Astrocyte of the spinal cord (primary cell): ENCODE data around the gene SPEM2.

Experiments used
- DNase-seq: peaks from one replicate; pipeline ENCODE4 v3.0.0; 2011; ENCODE audit warnings: low read depth, low spot score
- H3K4me3 ChIP-seq: 2 replicates; pipeline ENCODE4 v1.5.1; 2011; ENCODE audit warnings: low read depth, mild to moderate bottlenecking, low read length, moderate library complexity
- in situ Hi-C: cut with HindIII; loops from 2 replicates; pipeline ENCODE4 v1.10.0; 2017; ENCODE audit warnings: low sequenced_read_pairs
- TF ChIP-seq, protein P1 (sequence below): IDR thresholded peaks from 2 replicates; pipeline ENCODE4 v1.5.1; 2012; ENCODE audit warnings: low read depth, mild to moderate bottlenecking, low read length, inconsistent platforms

The SPEM2 gene

DNA sequence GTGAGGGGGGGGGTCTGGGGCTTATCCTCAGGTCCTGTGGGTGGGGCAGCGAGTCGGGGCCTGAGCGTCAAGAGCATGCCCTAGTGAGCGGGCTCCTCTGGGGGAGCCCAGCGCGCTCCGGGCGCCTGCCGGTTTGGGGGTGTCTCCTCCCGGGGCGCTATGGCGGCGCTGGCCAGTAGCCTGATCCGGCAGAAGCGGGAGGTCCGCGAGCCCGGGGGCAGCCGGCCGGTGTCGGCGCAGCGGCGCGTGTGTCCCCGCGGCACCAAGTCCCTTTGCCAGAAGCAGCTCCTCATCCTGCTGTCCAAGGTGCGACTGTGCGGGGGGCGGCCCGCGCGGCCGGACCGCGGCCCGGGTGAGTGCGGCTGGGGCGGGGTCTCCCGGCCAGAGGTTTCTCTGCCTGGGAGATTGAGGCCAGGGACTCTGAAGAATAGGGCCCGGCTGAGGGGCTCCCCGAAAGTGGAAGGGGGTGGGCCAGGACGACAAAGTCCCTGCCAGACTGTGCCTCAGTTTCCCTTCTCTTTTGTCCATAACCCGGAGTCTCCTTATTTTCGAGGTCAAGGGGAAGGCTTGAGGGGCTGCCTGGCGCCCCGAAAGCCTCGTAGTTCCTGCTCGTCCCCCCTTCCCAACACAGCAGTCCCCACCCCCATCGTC lies 14.2 kb downstream of the SPEM2 start, which contains the start of gene FGF11:
Gene FGF11, plus strand, starts transcription at position 51 of the 651 bp plus-strand sequence. Its CDS starts 109 bp downstream, at position 160.
- in situ Hi-C loops = no loop called here
- peak within 1 kb of the TSS; percentile 39 for H3K4me3 ChIP-seq
- DNase-seq = no peak
- TF ChIP-seq, protein P1, sequence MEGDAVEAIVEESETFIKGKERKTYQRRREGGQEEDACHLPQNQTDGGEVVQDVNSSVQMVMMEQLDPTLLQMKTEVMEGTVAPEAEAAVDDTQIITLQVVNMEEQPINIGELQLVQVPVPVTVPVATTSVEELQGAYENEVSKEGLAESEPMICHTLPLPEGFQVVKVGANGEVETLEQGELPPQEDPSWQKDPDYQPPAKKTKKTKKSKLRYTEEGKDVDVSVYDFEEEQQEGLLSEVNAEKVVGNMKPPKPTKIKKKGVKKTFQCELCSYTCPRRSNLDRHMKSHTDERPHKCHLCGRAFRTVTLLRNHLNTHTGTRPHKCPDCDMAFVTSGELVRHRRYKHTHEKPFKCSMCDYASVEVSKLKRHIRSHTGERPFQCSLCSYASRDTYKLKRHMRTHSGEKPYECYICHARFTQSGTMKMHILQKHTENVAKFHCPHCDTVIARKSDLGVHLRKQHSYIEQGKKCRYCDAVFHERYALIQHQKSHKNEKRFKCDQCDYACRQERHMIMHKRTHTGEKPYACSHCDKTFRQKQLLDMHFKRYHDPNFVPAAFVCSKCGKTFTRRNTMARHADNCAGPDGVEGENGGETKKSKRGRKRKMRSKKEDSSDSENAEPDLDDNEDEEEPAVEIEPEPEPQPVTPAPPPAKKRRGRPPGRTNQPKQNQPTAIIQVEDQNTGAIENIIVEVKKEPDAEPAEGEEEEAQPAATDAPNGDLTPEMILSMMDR = no peak

DNA sequence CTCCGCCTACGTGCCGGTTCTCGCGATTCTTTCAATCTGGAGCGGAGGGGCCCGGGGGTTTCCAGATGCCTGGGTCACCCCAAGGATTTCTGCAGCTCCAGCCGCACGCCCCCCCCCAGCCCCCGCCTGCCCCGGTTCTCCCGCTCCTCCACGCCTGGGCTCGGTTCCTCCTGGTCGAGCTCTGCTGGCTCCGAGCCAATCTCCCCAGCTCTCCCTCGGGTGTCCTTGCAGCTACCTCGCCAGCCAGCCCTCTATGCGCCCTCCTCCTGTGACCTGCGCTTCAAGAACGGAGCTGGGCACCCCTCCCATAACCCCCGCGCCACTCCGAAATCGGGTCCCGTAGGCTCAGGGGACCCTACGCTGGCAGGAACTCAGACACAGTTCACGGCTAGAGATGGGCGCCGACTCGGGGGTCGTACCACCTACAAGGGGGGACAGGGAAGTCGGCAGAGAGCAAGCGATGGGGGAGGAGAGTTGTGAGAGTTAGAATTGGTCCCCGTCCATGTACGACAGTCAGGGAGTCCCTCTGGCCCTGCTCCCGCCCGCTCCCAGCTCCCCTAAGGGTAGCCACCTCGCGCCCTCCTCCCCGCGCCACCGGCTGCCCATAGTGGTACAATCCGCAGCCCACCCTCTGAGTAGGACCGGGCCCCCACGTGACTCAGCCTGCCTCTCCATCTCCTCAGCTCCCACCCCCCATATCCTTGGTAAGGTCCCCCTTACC lies 14.9 kb downstream of the SPEM2 start:
- DNase-seq = peak; percentile 6
- H3K4me3 ChIP-seq = peak overlapping the region; percentile 39
- TF ChIP-seq, protein P1 = no peak
- in situ Hi-C loops = no loop called here

DNA sequence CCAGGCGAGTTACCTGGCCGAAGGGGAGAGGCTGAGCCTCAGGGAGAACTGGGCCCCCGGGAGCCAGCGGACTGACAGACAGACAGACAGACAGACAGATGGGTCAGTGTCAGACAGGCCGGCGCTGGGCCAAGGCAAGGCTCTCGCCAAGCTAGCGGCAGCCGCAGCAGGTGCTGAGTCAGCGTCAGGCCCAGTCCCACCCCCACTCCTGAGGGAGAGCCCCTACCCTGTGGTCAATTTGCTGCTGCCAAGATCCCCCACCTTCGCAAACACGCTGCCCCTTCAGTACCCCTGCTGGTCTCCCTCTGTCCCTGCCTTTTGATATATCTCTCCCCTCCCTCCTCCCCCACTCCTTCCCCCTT lies 15.4 kb downstream of the SPEM2 start:
- TF ChIP-seq, protein P1 = no peak
- in situ Hi-C loops = no loop called here

DNA sequence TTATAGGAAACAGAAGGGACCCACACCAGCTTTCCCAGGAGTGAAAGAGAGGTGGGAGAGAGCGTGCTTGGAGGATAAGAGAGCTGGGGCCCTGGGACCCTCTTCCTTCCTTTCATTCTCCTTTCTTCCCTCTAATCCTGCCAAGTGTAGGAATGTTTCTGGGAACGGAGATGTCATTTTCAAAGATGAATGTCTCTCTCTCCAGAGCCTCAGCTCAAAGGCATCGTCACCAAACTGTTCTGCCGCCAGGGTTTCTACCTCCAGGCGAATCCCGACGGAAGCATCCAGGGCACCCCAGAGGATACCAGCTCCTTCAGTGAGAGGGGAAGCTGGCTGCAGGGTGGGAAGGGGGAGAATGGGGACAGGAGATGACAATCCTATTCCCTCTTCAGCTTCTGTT lies 15.8 kb downstream of the SPEM2 start:
- in situ Hi-C loops = no loop called here
- no peak for DNase-seq
- TF ChIP-seq, protein P1 = no peak
- no peak overlapping the region for H3K4me3 ChIP-seq

More for the DNA sequence above, 15.4 kb downstream of the SPEM2 start:
- peak overlapping the region; percentile 39 for H3K4me3 ChIP-seq
- DNase-seq = peak; percentile 29

DNA sequence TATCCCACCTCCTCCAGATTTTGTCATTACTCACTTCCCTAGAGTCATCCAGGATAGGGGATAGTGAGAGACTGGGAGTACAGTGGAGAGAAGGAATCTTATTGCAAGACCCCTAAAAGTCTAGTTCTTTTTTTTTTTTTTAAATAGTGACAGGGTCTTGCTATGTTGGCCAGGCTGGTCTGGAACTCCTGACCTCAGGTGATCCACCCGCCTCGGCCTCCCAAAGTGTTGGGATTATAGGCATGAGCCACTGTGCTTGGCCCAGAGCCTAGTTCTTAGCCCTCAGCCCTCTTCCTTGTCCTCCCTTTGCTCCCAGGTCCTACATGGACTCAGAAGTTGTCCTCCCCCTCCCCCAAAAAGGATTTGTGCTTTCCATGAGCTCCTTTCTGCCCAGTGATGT lies 16.7 kb downstream of the SPEM2 start:
- in situ Hi-C loops = no loop called here
- no peak for DNase-seq
- TF ChIP-seq, protein P1 = no peak
- no peak overlapping the region for H3K4me3 ChIP-seq

DNA sequence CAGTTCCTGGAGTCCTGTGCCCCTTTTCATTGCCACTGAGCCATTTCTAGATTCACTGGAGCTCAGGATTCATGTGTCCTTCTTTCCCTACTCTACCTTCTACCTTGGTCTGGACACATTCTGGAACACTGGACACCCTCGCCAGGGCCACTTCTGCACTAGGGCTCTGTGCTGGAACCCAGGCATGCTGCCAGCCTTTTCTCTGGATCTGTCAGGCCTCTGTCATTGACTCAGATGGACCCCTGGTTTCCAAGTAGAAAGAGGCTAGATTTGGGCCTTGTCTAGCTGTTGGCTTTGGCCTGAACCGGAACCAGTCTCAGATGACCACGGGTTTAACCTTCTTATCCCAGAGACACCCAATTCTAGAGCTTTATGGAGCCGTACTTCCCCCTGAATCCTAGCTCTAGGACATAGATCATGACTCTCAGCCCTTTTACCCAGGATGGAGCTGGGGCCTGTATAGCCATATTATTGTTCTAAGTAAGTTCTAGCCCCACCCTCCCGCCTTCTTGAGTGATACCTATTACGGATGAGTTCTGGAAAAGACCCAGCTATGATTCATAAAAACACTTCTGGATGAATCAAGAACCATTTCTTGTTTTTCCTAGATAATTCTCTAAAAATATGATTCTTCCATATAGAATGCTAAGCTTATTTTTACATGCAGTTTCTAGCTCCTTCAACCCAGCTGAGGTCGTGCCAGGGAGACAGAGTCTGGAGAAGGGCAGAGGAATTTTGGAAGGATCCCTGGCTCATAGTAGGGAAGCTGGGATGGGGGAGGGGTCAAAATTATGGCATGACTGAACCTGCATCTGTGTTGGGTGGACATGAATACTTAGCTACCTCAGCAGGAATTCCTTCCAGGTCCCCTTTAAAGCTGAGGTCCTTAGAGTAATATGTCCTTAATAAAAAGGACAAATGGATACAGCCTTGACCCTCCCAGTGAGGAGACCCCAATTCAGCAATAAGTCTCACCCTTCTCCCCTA lies 18.4 kb downstream of the SPEM2 start:
- peak; percentile 47 for DNase-seq
- in situ Hi-C loops = no loop called here
- H3K4me3 ChIP-seq = no peak overlapping the region
- TF ChIP-seq, protein P1 = no peak
